Uterus (tissue), 2 donors: Measurements from ENCODE around the gene TUBB1.

ENCODE experiments used
- POLR2A ChIP-seq, 2 donors: fragments of 450-650 bp; IDR thresholded peaks; one replicate each; pipeline ENCODE4 v1.6.1; 2016; ENCODE audit warnings: antibody characterized with exemption in 2 of 2, mild to moderate bottlenecking in 1 of 2, moderate library complexity in 1 of 2
- TF ChIP-seq, protein P1 (sequence below), 4 experiments: fragments of 200-600 bp in 2 of 4; fragments of 450-650 bp in 2 of 4; sonication (generic) in 2 of 4; IDR thresholded peaks; one replicate each; pipeline ENCODE4 v1.5.1; 2016 to 2019; ENCODE audit warnings: antibody characterized with exemption in 4 of 4, mild to moderate bottlenecking in 2 of 4, moderate library complexity in 1 of 4

DNA sequence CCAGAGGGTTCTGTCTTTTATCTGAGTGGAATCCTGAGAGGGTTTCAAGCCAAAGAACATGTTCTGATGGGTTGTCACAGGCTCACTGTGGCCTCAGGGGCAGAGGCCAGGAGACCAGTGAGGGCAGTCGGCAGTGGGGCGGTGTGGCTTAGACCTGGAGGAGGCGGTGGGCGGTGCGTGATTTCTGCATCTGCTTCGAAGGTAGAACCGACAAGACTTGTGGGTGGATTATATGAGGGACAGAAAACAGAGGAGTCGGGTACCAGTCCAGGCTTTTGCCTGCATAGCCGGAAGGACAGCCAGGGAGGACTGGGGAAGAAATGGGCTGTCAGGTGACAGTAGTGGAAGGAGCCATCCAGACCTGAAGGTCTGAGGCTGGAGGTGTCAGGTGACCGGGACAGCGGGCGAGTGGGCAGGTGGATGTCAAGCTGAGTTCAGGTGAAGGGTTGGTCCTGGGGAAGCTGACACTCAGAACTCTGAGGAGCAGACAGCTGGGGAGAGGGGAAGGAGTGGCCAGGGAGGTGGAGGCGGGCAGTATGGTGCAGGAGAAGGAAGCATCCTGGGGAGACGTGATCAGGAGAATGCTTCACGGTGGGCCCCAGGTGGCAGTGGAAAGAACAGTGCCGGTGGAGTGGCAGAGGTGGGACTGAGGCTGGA, 15.3 kb upstream of the TUBB1 start:
- no peak for TF ChIP-seq POLR2A (IDR thresholded peaks at IDR 0.05)
- TF ChIP-seq, protein P1, sequence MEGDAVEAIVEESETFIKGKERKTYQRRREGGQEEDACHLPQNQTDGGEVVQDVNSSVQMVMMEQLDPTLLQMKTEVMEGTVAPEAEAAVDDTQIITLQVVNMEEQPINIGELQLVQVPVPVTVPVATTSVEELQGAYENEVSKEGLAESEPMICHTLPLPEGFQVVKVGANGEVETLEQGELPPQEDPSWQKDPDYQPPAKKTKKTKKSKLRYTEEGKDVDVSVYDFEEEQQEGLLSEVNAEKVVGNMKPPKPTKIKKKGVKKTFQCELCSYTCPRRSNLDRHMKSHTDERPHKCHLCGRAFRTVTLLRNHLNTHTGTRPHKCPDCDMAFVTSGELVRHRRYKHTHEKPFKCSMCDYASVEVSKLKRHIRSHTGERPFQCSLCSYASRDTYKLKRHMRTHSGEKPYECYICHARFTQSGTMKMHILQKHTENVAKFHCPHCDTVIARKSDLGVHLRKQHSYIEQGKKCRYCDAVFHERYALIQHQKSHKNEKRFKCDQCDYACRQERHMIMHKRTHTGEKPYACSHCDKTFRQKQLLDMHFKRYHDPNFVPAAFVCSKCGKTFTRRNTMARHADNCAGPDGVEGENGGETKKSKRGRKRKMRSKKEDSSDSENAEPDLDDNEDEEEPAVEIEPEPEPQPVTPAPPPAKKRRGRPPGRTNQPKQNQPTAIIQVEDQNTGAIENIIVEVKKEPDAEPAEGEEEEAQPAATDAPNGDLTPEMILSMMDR (IDR thresholded peaks at IDR 0.05), result no peak
